HG02588 (cell line): ENCODE data around the gene SLC17A7.

ENCODE experiments used
- ATAC-seq: cut with Tn5 transposase; IDR thresholded peaks from one replicate; pipeline ENCODE4 v1.9.1; 2021; ENCODE audit warnings: mild to moderate bottlenecking, moderate library complexity; ENCODE audit not compliant: unreplicated experiment

SLC17A7 gene

GRCh38 chr19:49411681-49412326, 29.5 kb downstream of the SLC17A7 start:
- ATAC-seq, result no peak

GRCh38 chr19:49409441-49410029, 31.8 kb downstream of the SLC17A7 start:
- no peak for ATAC-seq

GRCh38 chr19:49408816-49409440, 32.4 kb downstream of the SLC17A7 start:
- ATAC-seq, result no peak

- no peak for ATAC-seq
Measured at GRCh38 chr19:49407482-49408015, 33.8 kb downstream of the SLC17A7 start.

- ATAC-seq, result no peak
Measured at GRCh38 chr19:49407079-49407478, 34.2 kb downstream of the SLC17A7 start.

GRCh38 chr19:49403404-49404187, 37.7 kb downstream of the SLC17A7 start:
- ATAC-seq, result no peak

GRCh38 chr19:49400029-49400428, 41.3 kb downstream of the SLC17A7 start:
- no peak for ATAC-seq

GRCh38 chr19:49398931-49399330, 42.4 kb downstream of the SLC17A7 start:
- no peak for ATAC-seq

GRCh38 chr19:49398001-49398615, 43.2 kb downstream of the SLC17A7 start:
- ATAC-seq, result no peak

GRCh38 chr19:49396738-49397505, 44.4 kb downstream of the SLC17A7 start:
- ATAC-seq, result no peak

- ATAC-seq, result no peak
Measured at GRCh38 chr19:49395581-49396407, 45.5 kb downstream of the SLC17A7 start.

GRCh38 chr19:49393881-49394280, 47.4 kb downstream of the SLC17A7 start:
- ATAC-seq, result no peak

- ATAC-seq, result no peak
Measured at GRCh38 chr19:49391581-49392399, 49.5 kb downstream of the SLC17A7 start.

- ATAC-seq, result no peak
Measured at GRCh38 chr19:49390929-49391359, 50.4 kb downstream of the SLC17A7 start.

GRCh38 chr19:49390131-49390928, 51.0 kb downstream of the SLC17A7 start:
- ATAC-seq, result no peak

GRCh38 chr19:49389406-49389805, 51.9 kb downstream of the SLC17A7 start:
- ATAC-seq, result no peak

GRCh38 chr19:49387936-49388372, 53.4 kb downstream of the SLC17A7 start, which contains the start of gene KASH5:
KASH5 (plus strand) TSS chr19:49388249; CDS start chr19:49390884, 2,635 bp downstream.
- no peak for ATAC-seq
